H1 (cell line): ENCODE results near the gene CRADD. TPM values are rescaled to one million over a fixed set of nuclear protein-coding genes. Genes with fewer than 3 reads are reported as not detected.

Experiments
- BCL11A ChIP-seq, 2 experiments: IDR thresholded peaks; one replicate each; pipeline ENCODE4 v1.6.1; 2011; ENCODE audit warnings: low read depth in 2 of 2, low read length in 2 of 2, mild to moderate bottlenecking in 2 of 2
- CHD7 ChIP-seq: fragments of 300-600 bp; sonication (generic); IDR thresholded peaks from 2 replicates; pipeline ENCODE4 v1.7.1; 2012; ENCODE audit warnings: low read length, moderate library complexity, mild to moderate bottlenecking, inconsistent platforms; ENCODE audit not compliant: insufficient replicate concordance
- CTBP2 ChIP-seq: IDR thresholded peaks from 2 replicates; pipeline ENCODE4 v1.7.0; 2011; ENCODE audit warnings: borderline replicate concordance, mild to moderate bottlenecking, moderate library complexity, mixed read lengths, low read length; ENCODE audit not compliant: insufficient read depth, insufficient read length
- CTCF ChIP-seq, 3 experiments: IDR thresholded peaks; 1 replicate in 2 of 3; 2 replicates in 1 of 3; pipeline versions ENCODE4 v1.5.1 to v1.6.1; 2011; ENCODE audit warnings: low read length in 3 of 3, mild to moderate bottlenecking in 3 of 3, inconsistent platforms in 2 of 3, low read depth in 1 of 3, moderate library complexity in 1 of 3; ENCODE audit not compliant: insufficient read depth in 1 of 3; ENCODE audit errors: control extremely low read depth in 1 of 3
- HDAC2 ChIP-seq, 2 experiments: fragments of 300-600 bp in 1 of 2; sonication (generic) in 1 of 2; IDR thresholded peaks; 2 replicates each; pipeline ENCODE4 v1.6.1; 2011 to 2012; ENCODE audit warnings: low read depth in 2 of 2, low read length in 2 of 2, mild to moderate bottlenecking in 2 of 2, moderate library complexity in 2 of 2, borderline replicate concordance in 1 of 2, inconsistent platforms in 1 of 2
- RAD21 ChIP-seq, 2 experiments: IDR thresholded peaks in 1 of 2; conservative IDR thresholded peaks in 1 of 2; 2 replicates each; pipeline ENCODE4 v1.6.1; 2011; ENCODE audit warnings: low read depth in 2 of 2, low read length in 2 of 2, improper control_type of control experiment in 1 of 2, inconsistent platforms in 1 of 2, mild to moderate bottlenecking in 1 of 2, moderate library complexity in 1 of 2
- SIX5 ChIP-seq: IDR thresholded peaks from 2 replicates; pipeline ENCODE4 v1.6.1; 2011; ENCODE audit warnings: mild to moderate bottlenecking, low read depth, low read length
- polyA plus RNA-seq, 7 experiments: library from polyadenylated mRNA; depleted of rRNA in 3 of 7; stranded (reverse) in 5 of 7; unstranded in 2 of 7; fragments of >200 nt in 5 of 7; fragments of 200-250 nt in 2 of 7; gene quantifications; 1 replicate in 5 of 7; 2 replicates in 1 of 7; 4 replicates in 1 of 7; pipeline versions ENCODE4 v1.2.1 to v1.2.3, GENCODE V29; 2011 to 2013; ENCODE audit warnings: missing spikeins in 2 of 7, mixed read lengths in 2 of 7
- total RNA-seq: library from RNA; stranded (reverse); fragmentation: NEBNext Ultra II Directional; extraction: Animal tissue kit (Norgen Biotek cat#: 25700); gene quantifications from 2 replicates; pipeline ENCODE4 v1.2.1, GENCODE V29; 2021

CRADD gene
- total and polyA plus RNA-seq, 2 of the 8 experiments (the other 6 are each of a cell fraction or from before 2014, with no cell fraction given), result 8.1 to 15.4 TPM

GRCh38 chr12:93838193-93838592 is 161.0 kb downstream of the CRADD start (continued):
- TF ChIP-seq CHD7 (no peak), CTCF (IDR thresholded peaks at IDR 0.05; ENCODE audit: control extremely low read depth in 1 of 3, insufficient read depth in 1 of 3, low read depth in 1 of 3, low read length in 3 of 3) (no peak), RAD21 (IDR thresholded peaks at IDR 0.05 in 1 of 2, conservative IDR thresholded peaks at IDR 0.05 in 1 of 2; ENCODE audit: low read depth in 2 of 2, low read length in 2 of 2) (no peak), SIX5 (no peak), HDAC2 (IDR thresholded peaks at IDR 0.05; ENCODE audit: borderline replicate concordance in 1 of 2, low read depth in 2 of 2, low read length in 2 of 2) (no peak), BCL11A (IDR thresholded peaks at IDR 0.05; ENCODE audit: low read depth in 2 of 2, low read length in 2 of 2) (no peak), CTBP2 (no peak)
